ENCODE measurements around the gene SMIM38.

The SMIM38 gene

DNA sequence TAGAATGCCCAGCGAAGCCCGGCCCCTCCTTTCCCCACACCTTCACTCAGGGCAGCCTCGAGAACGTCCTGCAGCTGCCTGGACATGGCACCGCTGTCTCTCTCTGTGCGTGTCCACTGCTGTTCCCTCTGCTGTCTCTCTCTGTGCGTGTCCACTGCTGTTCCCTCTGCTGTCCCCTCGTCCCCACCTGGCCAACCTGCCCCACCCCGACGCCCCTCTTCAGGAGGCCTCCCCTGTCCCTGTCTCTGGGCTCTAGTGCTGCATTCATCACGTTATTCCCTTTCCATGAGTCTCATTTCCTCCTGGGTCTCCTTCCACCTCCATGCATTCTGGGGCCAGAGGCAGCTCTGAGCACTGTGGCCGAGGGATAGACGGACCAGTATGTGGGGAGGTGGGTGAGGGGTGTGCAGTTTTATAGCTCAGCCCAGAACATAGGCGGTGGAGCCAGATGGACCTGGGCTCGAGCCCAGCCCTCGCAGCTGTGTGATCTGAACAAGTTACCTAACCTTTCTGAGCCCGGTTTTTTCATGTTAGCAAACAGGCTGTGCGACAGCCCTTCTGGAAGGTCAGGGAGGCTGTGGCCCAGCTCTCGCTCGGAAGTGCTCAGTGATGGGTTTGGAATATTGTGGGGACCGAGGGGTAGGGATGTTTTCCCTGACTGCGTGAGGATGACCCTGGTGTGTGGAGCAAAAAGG is 41.9 kb upstream of the SMIM38 start:
- H3K27ac ChIP-seq: no peak overlapping the region
- no peaks in the 10 kb centered on the region for H3K9me3 ChIP-seq (ENCODE audit: control insufficient read depth, low read length)
- H3K4me1 ChIP-seq: peaks cover 3% of the 10 kb centered on the region
- no peaks in the 10 kb centered on the region for H3K27me3 ChIP-seq (ENCODE audit: control insufficient read depth, insufficient read depth, low read length)
- H3K4me2 ChIP-seq (ENCODE audit: low read length): no peak overlapping the region
- H3K79me2 ChIP-seq: no peaks in the 10 kb centered on the region
- TF ChIP-seq, protein P1, sequence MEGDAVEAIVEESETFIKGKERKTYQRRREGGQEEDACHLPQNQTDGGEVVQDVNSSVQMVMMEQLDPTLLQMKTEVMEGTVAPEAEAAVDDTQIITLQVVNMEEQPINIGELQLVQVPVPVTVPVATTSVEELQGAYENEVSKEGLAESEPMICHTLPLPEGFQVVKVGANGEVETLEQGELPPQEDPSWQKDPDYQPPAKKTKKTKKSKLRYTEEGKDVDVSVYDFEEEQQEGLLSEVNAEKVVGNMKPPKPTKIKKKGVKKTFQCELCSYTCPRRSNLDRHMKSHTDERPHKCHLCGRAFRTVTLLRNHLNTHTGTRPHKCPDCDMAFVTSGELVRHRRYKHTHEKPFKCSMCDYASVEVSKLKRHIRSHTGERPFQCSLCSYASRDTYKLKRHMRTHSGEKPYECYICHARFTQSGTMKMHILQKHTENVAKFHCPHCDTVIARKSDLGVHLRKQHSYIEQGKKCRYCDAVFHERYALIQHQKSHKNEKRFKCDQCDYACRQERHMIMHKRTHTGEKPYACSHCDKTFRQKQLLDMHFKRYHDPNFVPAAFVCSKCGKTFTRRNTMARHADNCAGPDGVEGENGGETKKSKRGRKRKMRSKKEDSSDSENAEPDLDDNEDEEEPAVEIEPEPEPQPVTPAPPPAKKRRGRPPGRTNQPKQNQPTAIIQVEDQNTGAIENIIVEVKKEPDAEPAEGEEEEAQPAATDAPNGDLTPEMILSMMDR (IDR thresholded peaks at IDR 0.05): no peak
- H3K36me3 ChIP-seq (ENCODE audit: control insufficient read depth, insufficient read depth, low read length): no peaks in the 10 kb centered on the region
- no peak overlapping the region for H3K4me3 ChIP-seq (ENCODE audit: low read depth, low read length)
- H3K9ac ChIP-seq: no peak overlapping the region
- H2AFZ ChIP-seq: no peak overlapping the region

DNA sequence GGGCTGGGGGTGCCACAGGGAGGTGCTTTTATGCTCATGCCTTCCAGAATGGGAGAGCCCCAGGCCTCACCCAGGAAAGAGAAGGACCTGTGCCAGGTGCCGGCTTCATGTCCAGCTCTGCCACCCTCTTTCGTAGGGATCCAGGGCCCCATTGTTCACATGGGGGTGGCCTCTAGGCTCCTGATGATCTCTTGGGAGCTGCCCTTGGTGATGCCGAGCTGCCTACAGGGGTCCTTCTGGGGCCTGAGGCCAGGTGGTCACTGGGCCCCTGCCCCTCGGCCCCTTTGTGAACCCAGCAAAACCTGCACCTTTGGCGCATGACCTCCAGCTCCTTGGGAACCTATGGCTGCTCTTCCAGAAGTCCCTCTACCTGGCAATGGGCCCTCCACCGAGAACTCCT is 41.4 kb upstream of the SMIM38 start:
- TF ChIP-seq, protein P1 (IDR thresholded peaks at IDR 0.05): no peak
- no peak overlapping the region for H3K27ac ChIP-seq
- no peak overlapping the region for H3K9ac ChIP-seq
- H3K36me3 ChIP-seq (ENCODE audit: control insufficient read depth, insufficient read depth, low read length): no peaks in the 10 kb centered on the region
- H3K4me3 ChIP-seq (ENCODE audit: low read depth, low read length): no peak overlapping the region
- no peaks in the 10 kb centered on the region for H3K79me2 ChIP-seq
- H2AFZ ChIP-seq: no peak overlapping the region
- no peaks in the 10 kb centered on the region for H3K9me3 ChIP-seq (ENCODE audit: control insufficient read depth, low read length)
- H3K4me1 ChIP-seq: peaks cover 3% of the 10 kb centered on the region
- no peaks in the 10 kb centered on the region for H3K27me3 ChIP-seq (ENCODE audit: control insufficient read depth, insufficient read depth, low read length)
- no peak overlapping the region for H3K4me2 ChIP-seq (ENCODE audit: low read length)

DNA sequence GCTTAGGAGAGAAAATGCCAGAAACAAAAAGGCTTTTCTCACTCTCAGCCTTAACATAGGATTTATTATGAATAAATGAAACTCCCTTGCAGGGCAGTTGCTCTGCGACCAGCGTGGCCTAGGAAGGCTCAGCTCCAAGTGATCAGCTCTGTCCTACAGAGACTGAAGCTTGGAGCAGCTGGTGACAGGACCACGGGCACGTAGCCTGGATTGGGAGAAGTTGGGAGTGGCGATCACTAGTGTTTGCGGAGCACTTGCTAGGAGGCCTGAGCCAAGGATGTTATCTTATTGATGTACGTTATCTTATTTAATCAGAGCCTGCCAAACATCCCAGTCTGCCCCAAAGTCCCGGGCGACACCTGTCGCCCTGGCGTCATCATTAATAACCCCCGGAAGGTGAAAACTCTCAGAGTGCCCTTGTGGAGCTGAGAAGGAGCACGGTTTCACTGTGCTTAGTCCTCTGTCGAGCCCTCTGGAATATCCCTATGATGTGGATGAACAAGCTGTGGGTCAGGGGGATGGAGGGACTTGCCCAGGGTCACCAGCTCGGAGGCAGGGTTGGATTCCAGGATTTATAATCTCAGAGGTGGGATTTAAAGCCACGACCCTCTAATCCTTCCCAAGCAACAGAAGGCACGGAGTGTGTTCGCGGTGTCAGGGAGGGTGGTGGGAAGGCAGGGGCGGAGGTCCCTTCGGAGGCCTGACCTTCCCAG is 40.8 kb upstream of the SMIM38 start:
- TF ChIP-seq, protein P1 (IDR thresholded peaks at IDR 0.05): no peak
- no peaks in the 10 kb centered on the region for H3K36me3 ChIP-seq (ENCODE audit: control insufficient read depth, insufficient read depth, low read length)
- H3K4me1 ChIP-seq: peaks cover 3% of the 10 kb centered on the region
- no peak overlapping the region for H3K4me2 ChIP-seq (ENCODE audit: low read length)
- no peaks in the 10 kb centered on the region for H3K27me3 ChIP-seq (ENCODE audit: control insufficient read depth, insufficient read depth, low read length)
- no peaks in the 10 kb centered on the region for H3K9me3 ChIP-seq (ENCODE audit: control insufficient read depth, low read length)
- H3K9ac ChIP-seq: no peak overlapping the region
- no peak overlapping the region for H3K27ac ChIP-seq
- no peak overlapping the region for H2AFZ ChIP-seq
- no peak overlapping the region for H3K4me3 ChIP-seq (ENCODE audit: low read depth, low read length)
- no peaks in the 10 kb centered on the region for H3K79me2 ChIP-seq

DNA sequence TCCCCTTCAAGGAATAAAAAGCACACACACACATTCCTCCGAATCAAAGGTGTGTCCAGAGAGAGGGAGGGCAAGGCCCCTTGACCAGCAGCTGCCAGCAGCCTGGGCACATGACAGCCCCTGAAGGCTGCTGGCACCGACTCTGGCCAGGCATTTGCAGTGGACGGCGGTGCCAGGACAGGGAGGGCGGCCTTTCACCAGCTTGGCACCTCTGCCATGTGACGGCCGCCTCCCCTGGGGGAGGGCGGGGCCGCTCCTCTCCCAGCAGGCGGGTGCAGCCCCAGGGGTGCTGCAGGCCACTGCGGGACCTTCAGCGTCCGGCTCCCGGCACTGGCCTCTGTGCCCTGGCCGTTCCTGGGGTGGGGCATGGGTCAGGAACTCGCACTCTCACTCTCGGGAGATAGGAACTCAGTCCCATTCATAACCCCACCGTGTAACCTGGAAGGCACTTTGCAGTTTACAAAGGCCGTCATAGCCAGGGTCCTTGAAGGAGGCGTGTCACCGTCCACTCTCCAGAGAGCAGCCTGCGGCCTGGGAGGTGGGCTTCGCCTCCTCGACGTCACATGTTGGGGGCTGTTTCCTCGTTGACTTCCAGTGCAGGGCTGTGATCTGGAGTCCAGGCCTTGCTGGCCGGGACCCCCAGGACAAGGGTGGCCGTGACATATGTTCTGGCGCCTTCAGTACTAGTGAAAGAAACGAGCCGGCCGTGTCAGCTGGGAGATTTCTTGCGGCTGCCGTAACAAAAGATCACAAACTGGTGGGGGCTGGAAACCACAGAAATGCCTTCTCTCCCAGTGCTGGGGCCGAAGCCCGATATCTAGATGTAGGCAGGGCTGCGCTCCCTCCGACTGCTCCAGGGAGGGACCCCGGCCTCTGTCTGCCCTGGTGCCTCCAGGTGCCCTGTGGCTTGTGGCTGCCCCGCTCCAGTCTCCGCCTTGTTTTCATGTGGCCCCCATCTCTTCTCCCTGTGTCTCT is 39.9 kb upstream of the SMIM38 start:
- Histone ChIP-seq H3K4me1 (peaks cover 3% of the 10 kb centered on the region), H3K27ac (no peak overlapping the region), H3K9me3 (ENCODE audit: control insufficient read depth, low read length) (no peaks in the 10 kb centered on the region), H3K79me2 (no peaks in the 10 kb centered on the region), H3K9ac (no peak overlapping the region), H3K4me3 (ENCODE audit: low read depth, low read length) (no peak overlapping the region), H3K36me3 (ENCODE audit: control insufficient read depth, insufficient read depth, low read length) (no peaks in the 10 kb centered on the region), H3K27me3 (ENCODE audit: control insufficient read depth, insufficient read depth, low read length) (no peaks in the 10 kb centered on the region), H2AFZ (peak overlapping the region; percentile 46), H3K4me2 (ENCODE audit: low read length) (peak overlapping the region; percentile 26)
- TF ChIP-seq, protein P1 (IDR thresholded peaks at IDR 0.05): no peak
